ENCODE measurements around the gene PRL. TPM values are rescaled to one million over a fixed set of nuclear protein-coding genes. Genes with fewer than 3 reads are reported as not detected.

PRL gene
- total RNA-seq (under 1 TPM in 1 of 2 donors, not detected in 1; 0.11 TPM), polyA plus RNA-seq (ENCODE audit: insufficient read length in 2 of 2) (1 to 10 TPM in 1 of 2 donors, under 1 TPM in 1; 0.87 to 1.1 TPM)
- long read RNA-seq, donor 1 = 0 reads
- long read RNA-seq, donor 2 = 0 reads
- long read RNA-seq, donor 3 = 0 reads
- long read RNA-seq, donor 4 = 0 reads

DNA sequence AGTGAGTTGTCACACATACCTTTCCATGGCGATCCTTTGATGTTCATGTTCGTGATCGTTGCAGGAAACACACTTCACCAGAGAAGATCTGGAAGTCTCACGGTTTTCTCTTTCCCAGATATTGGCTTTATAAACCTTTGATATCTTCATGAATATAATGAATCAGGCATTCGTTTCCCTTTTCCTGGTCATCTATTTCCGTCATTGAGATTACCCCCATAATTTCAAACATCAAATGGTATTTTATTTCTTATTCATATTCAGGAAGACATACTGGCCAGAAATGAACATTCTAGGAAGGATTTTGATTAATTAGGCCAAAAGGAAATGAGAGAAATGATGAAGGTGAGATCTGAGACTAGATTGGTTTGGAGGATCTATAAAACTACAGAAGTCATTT lies at the start of gene PRL:
Gene PRL, minus strand, starts transcription at position 101 of the 400 bp plus-strand sequence. Its CDS starts 54 bp downstream, at position 47.
- 100% methylated on average over 3 of the region's 6 CpGs for WGBS (ENCODE audit: insufficient coverage)
- Histone ChIP-seq H3K27ac (ENCODE audit: low read depth, low read length) (no peak within 1 kb of the TSS), H3K4me3 (ENCODE audit: low read depth, low read length) (no peak within 1 kb of the TSS), H3K36me3 (ENCODE audit: control insufficient read depth, insufficient read depth, low read length) (no peaks in the 10 kb centered on the region), H3K4me1 (ENCODE audit: control insufficient read depth, insufficient read depth, low read length) (no peaks in the 10 kb centered on the region), H3K9me3 (ENCODE audit: control insufficient read depth, insufficient read depth, low read length) (no peaks in the 10 kb centered on the region), H3K27me3 (ENCODE audit: control insufficient read depth, insufficient read depth, low read length) (no peaks in the 10 kb centered on the region)
- DNase-seq (ENCODE audit: low read depth in 4 of 6, low spot score in 6 of 6) = no peak

DNA sequence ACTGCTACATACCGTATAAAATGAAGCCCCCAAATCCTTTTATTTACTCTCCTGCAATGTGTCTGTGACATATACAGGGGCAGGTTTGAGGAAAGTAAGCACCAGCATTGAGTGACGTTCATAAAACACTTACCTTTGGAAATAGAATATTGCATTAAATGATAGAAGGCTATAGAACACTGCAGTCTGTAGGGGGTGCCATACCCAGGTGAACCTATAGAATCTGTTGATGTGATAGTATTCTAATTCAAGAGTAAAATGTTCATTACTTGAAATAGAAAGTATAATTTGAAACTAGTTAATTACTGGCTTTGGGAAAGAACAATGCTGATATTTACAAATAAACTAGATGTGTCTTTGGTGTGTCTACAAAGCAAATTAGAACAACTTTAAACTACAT lies 47.0 kb upstream of the PRL start:
- Histone ChIP-seq H3K36me3 (ENCODE audit: control insufficient read depth, insufficient read depth, low read length) (no peaks in the 10 kb centered on the region), H3K4me1 (ENCODE audit: control insufficient read depth, insufficient read depth, low read length) (no peaks in the 10 kb centered on the region), H3K27me3 (ENCODE audit: control insufficient read depth, insufficient read depth, low read length) (no peaks in the 10 kb centered on the region), H3K27ac (ENCODE audit: low read depth, low read length) (no peak overlapping the region), H3K9me3 (ENCODE audit: control insufficient read depth, insufficient read depth, low read length) (no peaks in the 10 kb centered on the region), H3K4me3 (ENCODE audit: low read depth, low read length) (no peak overlapping the region)
- no CpG with 5 or more reads among the region's 2 CpGs for WGBS (ENCODE audit: insufficient coverage)
- DNase-seq (ENCODE audit: low read depth in 4 of 6, low spot score in 6 of 6) = no peak

DNA sequence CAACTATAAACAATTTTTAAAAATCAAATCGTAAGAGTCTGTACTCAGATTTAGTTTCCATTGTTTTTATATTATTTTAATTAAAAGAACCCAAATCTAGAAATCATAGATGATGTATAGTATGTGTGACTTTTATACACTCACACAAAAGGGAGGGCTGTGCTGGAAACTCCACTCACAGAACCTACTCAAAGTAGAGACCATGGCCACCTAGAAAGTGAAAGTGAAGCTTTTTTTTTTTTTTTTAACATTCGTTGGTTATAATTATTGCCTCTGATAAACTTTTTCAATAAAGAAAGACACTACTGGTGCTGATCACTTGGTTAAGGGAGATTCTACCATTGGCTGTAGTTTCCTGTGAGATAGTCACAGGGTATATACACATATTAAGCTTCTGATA lies 37.9 kb upstream of the PRL start:
- no CpG with 5 or more reads among the region's 2 CpGs for WGBS (ENCODE audit: insufficient coverage)

DNA sequence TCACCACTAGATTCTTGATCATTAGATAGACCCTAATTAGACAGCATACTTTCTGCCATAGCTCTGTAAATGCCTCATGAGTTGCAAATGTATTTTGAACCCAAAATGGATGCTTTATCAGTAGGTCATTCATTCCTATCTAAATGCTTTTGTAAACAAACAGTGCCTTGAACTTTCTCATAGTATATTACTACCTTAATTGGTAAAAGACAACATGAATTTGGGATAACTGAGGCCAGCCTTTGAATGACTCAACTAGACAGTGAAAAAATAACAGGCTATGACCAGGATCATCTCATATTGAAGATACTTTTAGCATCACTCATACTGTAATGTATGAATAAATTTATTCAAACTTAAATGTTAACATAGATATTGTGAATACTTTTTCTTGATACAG lies 37.0 kb upstream of the PRL start:
- H3K4me3 ChIP-seq (ENCODE audit: low read depth, low read length) = no peak overlapping the region
- H3K27ac ChIP-seq (ENCODE audit: low read depth, low read length) = no peak overlapping the region
- H3K4me1 ChIP-seq (ENCODE audit: control insufficient read depth, insufficient read depth, low read length) = no peaks in the 10 kb centered on the region
- DNase-seq (ENCODE audit: low read depth in 4 of 6, low spot score in 6 of 6) = no peak
- no peaks in the 10 kb centered on the region for H3K27me3 ChIP-seq (ENCODE audit: control insufficient read depth, insufficient read depth, low read length)
- no peaks in the 10 kb centered on the region for H3K36me3 ChIP-seq (ENCODE audit: control insufficient read depth, insufficient read depth, low read length)
- H3K9me3 ChIP-seq (ENCODE audit: control insufficient read depth, insufficient read depth, low read length) = no peaks in the 10 kb centered on the region

More for the DNA sequence above, 37.9 kb upstream of the PRL start:
- H3K9me3 ChIP-seq (ENCODE audit: control insufficient read depth, insufficient read depth, low read length) = no peaks in the 10 kb centered on the region
- no peak overlapping the region for H3K4me3 ChIP-seq (ENCODE audit: low read depth, low read length)
- DNase-seq (ENCODE audit: low read depth in 4 of 6, low spot score in 6 of 6) = no peak
- no peaks in the 10 kb centered on the region for H3K27me3 ChIP-seq (ENCODE audit: control insufficient read depth, insufficient read depth, low read length)
- no peaks in the 10 kb centered on the region for H3K4me1 ChIP-seq (ENCODE audit: control insufficient read depth, insufficient read depth, low read length)
- H3K27ac ChIP-seq (ENCODE audit: low read depth, low read length) = no peak overlapping the region
- H3K36me3 ChIP-seq (ENCODE audit: control insufficient read depth, insufficient read depth, low read length) = no peaks in the 10 kb centered on the region

- Histone ChIP-seq H3K36me3 (ENCODE audit: control insufficient read depth, insufficient read depth, low read length) (no peaks in the 10 kb centered on the region), H3K4me1 (ENCODE audit: control insufficient read depth, insufficient read depth, low read length) (no peaks in the 10 kb centered on the region), H3K9me3 (ENCODE audit: control insufficient read depth, insufficient read depth, low read length) (no peaks in the 10 kb centered on the region), H3K4me3 (ENCODE audit: low read depth, low read length) (no peak overlapping the region), H3K27ac (ENCODE audit: low read depth, low read length) (no peak overlapping the region), H3K27me3 (ENCODE audit: control insufficient read depth, insufficient read depth, low read length) (no peaks in the 10 kb centered on the region)
- no peak for DNase-seq (ENCODE audit: low read depth in 4 of 6, low spot score in 6 of 6)
- WGBS (ENCODE audit: insufficient coverage) = no CpG with 5 or more reads among the region's 4 CpGs
Measured at GRCh38 chr6:22332711-22333110, 35.9 kb upstream of the PRL start.

GRCh38 chr6:22332216-22332615 lies 35.4 kb upstream of the PRL start:
- no peaks in the 10 kb centered on the region for H3K4me1 ChIP-seq (ENCODE audit: control insufficient read depth, insufficient read depth, low read length)
- no peaks in the 10 kb centered on the region for H3K27me3 ChIP-seq (ENCODE audit: control insufficient read depth, insufficient read depth, low read length)
- H3K36me3 ChIP-seq (ENCODE audit: control insufficient read depth, insufficient read depth, low read length) = no peaks in the 10 kb centered on the region
- no CpG with 5 or more reads among the region's 2 CpGs for WGBS (ENCODE audit: insufficient coverage)
- no peak overlapping the region for H3K27ac ChIP-seq (ENCODE audit: low read depth, low read length)
- H3K4me3 ChIP-seq (ENCODE audit: low read depth, low read length) = no peak overlapping the region
- no peaks in the 10 kb centered on the region for H3K9me3 ChIP-seq (ENCODE audit: control insufficient read depth, insufficient read depth, low read length)
- no peak for DNase-seq (ENCODE audit: low read depth in 4 of 6, low spot score in 6 of 6)

DNA sequence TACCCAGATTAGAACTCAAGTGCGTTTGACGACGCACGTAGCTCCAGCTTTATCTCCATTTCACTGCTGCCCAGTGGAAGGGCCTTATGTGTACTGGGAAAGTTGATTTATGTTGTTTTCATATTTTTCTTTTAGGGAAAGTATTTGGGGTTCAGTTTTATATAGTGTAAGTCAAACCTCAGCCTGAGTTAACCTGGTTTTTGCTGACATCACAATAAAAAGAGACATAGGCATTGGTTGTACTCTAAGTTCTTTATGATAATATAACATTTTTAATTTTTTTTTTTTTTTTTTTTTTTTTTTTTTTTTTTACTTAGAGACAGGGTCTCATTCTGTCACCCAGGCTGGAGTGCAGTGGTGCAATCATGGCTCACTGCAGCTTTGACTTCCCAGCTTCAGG lies 34.1 kb upstream of the PRL start:
- Histone ChIP-seq H3K27me3 (ENCODE audit: control insufficient read depth, insufficient read depth, low read length) (no peaks in the 10 kb centered on the region), H3K4me1 (ENCODE audit: control insufficient read depth, insufficient read depth, low read length) (no peaks in the 10 kb centered on the region), H3K4me3 (ENCODE audit: low read depth, low read length) (no peak overlapping the region), H3K9me3 (ENCODE audit: control insufficient read depth, insufficient read depth, low read length) (no peaks in the 10 kb centered on the region), H3K27ac (ENCODE audit: low read depth, low read length) (no peak overlapping the region), H3K36me3 (ENCODE audit: control insufficient read depth, insufficient read depth, low read length) (no peaks in the 10 kb centered on the region)
- no peak for DNase-seq (ENCODE audit: low read depth in 4 of 6, low spot score in 6 of 6)
- WGBS (ENCODE audit: insufficient coverage) = no CpG with 5 or more reads among the region's 4 CpGs

- Histone ChIP-seq H3K27ac (ENCODE audit: low read depth, low read length) (no peak overlapping the region), H3K4me1 (ENCODE audit: control insufficient read depth, insufficient read depth, low read length) (no peaks in the 10 kb centered on the region), H3K9me3 (ENCODE audit: control insufficient read depth, insufficient read depth, low read length) (no peaks in the 10 kb centered on the region), H3K36me3 (ENCODE audit: control insufficient read depth, insufficient read depth, low read length) (no peaks in the 10 kb centered on the region), H3K4me3 (ENCODE audit: low read depth, low read length) (no peak overlapping the region), H3K27me3 (ENCODE audit: control insufficient read depth, insufficient read depth, low read length) (no peaks in the 10 kb centered on the region)
- no CpG with 5 or more reads among the region's 5 CpGs for WGBS (ENCODE audit: insufficient coverage)
- peak in 1 of 6 donors; percentile 17 for DNase-seq (ENCODE audit: low read depth in 4 of 6, low spot score in 6 of 6)
Measured at GRCh38 chr6:22328474-22328873, 31.6 kb upstream of the PRL start.

- no peak for DNase-seq (ENCODE audit: low read depth in 4 of 6, low spot score in 6 of 6)
Measured at GRCh38 chr6:22327881-22328280, 31.0 kb upstream of the PRL start.

GRCh38 chr6:22326500-22326899 lies 29.7 kb upstream of the PRL start:
- DNase-seq (ENCODE audit: low read depth in 4 of 6, low spot score in 6 of 6) = peak in 1 of 6 donors; percentile 66
- no peaks in the 10 kb centered on the region for H3K9me3 ChIP-seq (ENCODE audit: control insufficient read depth, insufficient read depth, low read length)
- no peak overlapping the region for H3K4me3 ChIP-seq (ENCODE audit: low read depth, low read length)
- no peak overlapping the region for H3K27ac ChIP-seq (ENCODE audit: low read depth, low read length)
- 80% methylated on average over 2 of the region's 6 CpGs for WGBS (ENCODE audit: insufficient coverage)
- H3K4me1 ChIP-seq (ENCODE audit: control insufficient read depth, insufficient read depth, low read length) = no peaks in the 10 kb centered on the region
- no peaks in the 10 kb centered on the region for H3K36me3 ChIP-seq (ENCODE audit: control insufficient read depth, insufficient read depth, low read length)
- H3K27me3 ChIP-seq (ENCODE audit: control insufficient read depth, insufficient read depth, low read length) = no peaks in the 10 kb centered on the region

More at GRCh38 chr6:22327881-22328280, 31.0 kb upstream of the PRL start:
- no peaks in the 10 kb centered on the region for H3K9me3 ChIP-seq (ENCODE audit: control insufficient read depth, insufficient read depth, low read length)
- H3K36me3 ChIP-seq (ENCODE audit: control insufficient read depth, insufficient read depth, low read length) = no peaks in the 10 kb centered on the region
- WGBS (ENCODE audit: insufficient coverage) = no CpG with 5 or more reads among the region's 2 CpGs
- no peaks in the 10 kb centered on the region for H3K27me3 ChIP-seq (ENCODE audit: control insufficient read depth, insufficient read depth, low read length)
- no peak overlapping the region for H3K4me3 ChIP-seq (ENCODE audit: low read depth, low read length)
- no peak overlapping the region for H3K27ac ChIP-seq (ENCODE audit: low read depth, low read length)
- no peaks in the 10 kb centered on the region for H3K4me1 ChIP-seq (ENCODE audit: control insufficient read depth, insufficient read depth, low read length)

Data from spinal cord (tissue), 10 donors.